Myocyte (in vitro differentiated cells): Measurements from ENCODE around the gene MIA2. TPM values are rescaled to one million over a fixed set of nuclear protein-coding genes. Genes with fewer than 3 reads are reported as not detected.
A peak's percentile ranks its signal among the peaks of the same experiment; 100 is the strongest.

ENCODE experiments used
- DNase-seq: peaks from one replicate; pipeline ENCODE4 v3.0.0-alpha.2; 2012; ENCODE audit warnings: low read depth
- total RNA-seq: library from RNA; depleted of rRNA; stranded (reverse); fragments of >200 nt; gene quantifications from 2 replicates; pipeline ENCODE4 v1.2.3, GENCODE V29; 2014

Gene MIA2
- total RNA-seq, 1 donor from 2014 or later, result 24.4 TPM

GRCh38 chr14:39382463-39382862 is 148.7 kb downstream of the MIA2 start:
- DNase-seq, result no peak

GRCh38 chr14:39383026-39383660 is 149.4 kb downstream of the MIA2 start:
- no peak for DNase-seq

GRCh38 chr14:39383741-39384140 is 150.0 kb downstream of the MIA2 start:
- DNase-seq, result no peak

GRCh38 chr14:39384177-39384576 is 150.5 kb downstream of the MIA2 start:
- no peak for DNase-seq

GRCh38 chr14:39393289-39393688 is 159.6 kb downstream of the MIA2 start:
- DNase-seq, result no peak

- DNase-seq, result no peak
Measured at GRCh38 chr14:39395555-39396254, 162.0 kb downstream of the MIA2 start.

GRCh38 chr14:39396448-39396847 is 162.7 kb downstream of the MIA2 start:
- no peak for DNase-seq

GRCh38 chr14:39398382-39398781 is 164.7 kb downstream of the MIA2 start:
- DNase-seq, result peak; percentile 37

GRCh38 chr14:39406560-39406959 is 172.8 kb downstream of the MIA2 start:
- no peak for DNase-seq

GRCh38 chr14:39416072-39416471 is 182.4 kb downstream of the MIA2 start:
- no peak for DNase-seq

- DNase-seq, result no peak
Measured at GRCh38 chr14:39417014-39417413, 183.3 kb downstream of the MIA2 start.

GRCh38 chr14:39419272-39419671 is 185.6 kb downstream of the MIA2 start:
- DNase-seq, result no peak

- no peak for DNase-seq
Measured at GRCh38 chr14:39422243-39422642, 188.5 kb downstream of the MIA2 start.

- no peak for DNase-seq
Measured at GRCh38 chr14:39423793-39424192, 190.1 kb downstream of the MIA2 start.

- no peak for DNase-seq
Measured at GRCh38 chr14:39425947-39426346, 192.2 kb downstream of the MIA2 start.

- peak; percentile 40 for DNase-seq
Measured at GRCh38 chr14:39426605-39427004, 192.9 kb downstream of the MIA2 start.

- DNase-seq, result no peak
Measured at GRCh38 chr14:39428118-39428517, 194.4 kb downstream of the MIA2 start.

- peak; percentile 18 for DNase-seq
Measured at GRCh38 chr14:39430762-39431415, 197.2 kb downstream of the MIA2 start.

GRCh38 chr14:39431416-39432178 is 197.9 kb downstream of the MIA2 start:
- DNase-seq, result peak; percentile 47

- DNase-seq, result peak; percentile 96
Measured at GRCh38 chr14:39432179-39432618, 198.5 kb downstream of the MIA2 start, which contains the start of gene FBXO33. TSS of gene FBXO33 (minus strand) at chr14:39432433. CDS start at chr14:39432162, 271 bp downstream.

- DNase-seq, result peak; percentile 86
Measured at GRCh38 chr14:39432619-39433451, 199.1 kb downstream of the MIA2 start.
